ELR (cell line): ENCODE data around the gene ABHD17C.
A peak's percentile ranks its signal among the peaks of the same experiment; 100 is the strongest.

Experiments used
- DNase-seq: peaks from one replicate; pipeline ENCODE4 v3.0.0-alpha.2; 2015; ENCODE audit warnings: low read depth

ABHD17C gene

GRCh38 chr15:80766275-80766674 lies 71.2 kb downstream of the ABHD17C start:
- DNase-seq, result no peak

GRCh38 chr15:80768158-80768557 lies 73.0 kb downstream of the ABHD17C start:
- no peak for DNase-seq

- no peak for DNase-seq
Observed at GRCh38 chr15:80769153-80769828, 74.2 kb downstream of the ABHD17C start.

- DNase-seq, result no peak
Observed at GRCh38 chr15:80769829-80770705, 75.0 kb downstream of the ABHD17C start.

GRCh38 chr15:80773122-80773551 lies 78.0 kb downstream of the ABHD17C start:
- no peak for DNase-seq

GRCh38 chr15:80773792-80774352 lies 78.8 kb downstream of the ABHD17C start:
- no peak for DNase-seq

- no peak for DNase-seq
Observed at GRCh38 chr15:80774486-80774885, 79.4 kb downstream of the ABHD17C start.

GRCh38 chr15:80775338-80775737 lies 80.2 kb downstream of the ABHD17C start:
- no peak for DNase-seq

- peak; percentile 81 for DNase-seq
Observed at GRCh38 chr15:80776420-80777045, 81.4 kb downstream of the ABHD17C start.

- DNase-seq, result peak; percentile 26
Observed at GRCh38 chr15:80777137-80777536, 82.0 kb downstream of the ABHD17C start.

- DNase-seq, result peak; percentile 11
Observed at GRCh38 chr15:80777826-80778620, 82.9 kb downstream of the ABHD17C start.

GRCh38 chr15:80778621-80778963 lies 83.5 kb downstream of the ABHD17C start:
- DNase-seq, result no peak

- DNase-seq, result peak; percentile 79
Observed at GRCh38 chr15:80778964-80779657, 84.0 kb downstream of the ABHD17C start, which contains the start of gene CEMIP. Gene CEMIP (plus strand): TSS chr15:80779370. CDS start chr15:80873880, 94,510 bp downstream.

- peak; percentile 67 for DNase-seq
Observed at GRCh38 chr15:80779658-80780415, 84.7 kb downstream of the ABHD17C start.

- peak; percentile 61 for DNase-seq
Observed at GRCh38 chr15:80780416-80781221, 85.5 kb downstream of the ABHD17C start.

GRCh38 chr15:80783260-80783659 lies 88.2 kb downstream of the ABHD17C start:
- DNase-seq, result no peak

GRCh38 chr15:80785335-80785734 lies 90.2 kb downstream of the ABHD17C start:
- peak; percentile 32 for DNase-seq

GRCh38 chr15:80785811-80786354 lies 90.8 kb downstream of the ABHD17C start:
- no peak for DNase-seq

GRCh38 chr15:80787316-80787715 lies 92.2 kb downstream of the ABHD17C start:
- no peak for DNase-seq
